Lower leg skin (tissue), 3 donors: ENCODE results near the gene RTL10.

Source experiments
- POLR2A ChIP-seq, 2 donors: fragments of 450-650 bp; IDR thresholded peaks; one replicate each; pipeline ENCODE4 v1.6.1; 2016 to 2017; ENCODE audit warnings: antibody characterized with exemption in 2 of 2, mild to moderate bottlenecking in 1 of 2, moderate library complexity in 1 of 2
- TF ChIP-seq, protein P1 (sequence below), 3 donors: fragments of 450-650 bp; IDR thresholded peaks; one replicate each; pipeline ENCODE4 v1.5.1; 2016; ENCODE audit warnings: antibody characterized with exemption in 3 of 3, mild to moderate bottlenecking in 3 of 3, moderate library complexity in 2 of 3

DNA sequence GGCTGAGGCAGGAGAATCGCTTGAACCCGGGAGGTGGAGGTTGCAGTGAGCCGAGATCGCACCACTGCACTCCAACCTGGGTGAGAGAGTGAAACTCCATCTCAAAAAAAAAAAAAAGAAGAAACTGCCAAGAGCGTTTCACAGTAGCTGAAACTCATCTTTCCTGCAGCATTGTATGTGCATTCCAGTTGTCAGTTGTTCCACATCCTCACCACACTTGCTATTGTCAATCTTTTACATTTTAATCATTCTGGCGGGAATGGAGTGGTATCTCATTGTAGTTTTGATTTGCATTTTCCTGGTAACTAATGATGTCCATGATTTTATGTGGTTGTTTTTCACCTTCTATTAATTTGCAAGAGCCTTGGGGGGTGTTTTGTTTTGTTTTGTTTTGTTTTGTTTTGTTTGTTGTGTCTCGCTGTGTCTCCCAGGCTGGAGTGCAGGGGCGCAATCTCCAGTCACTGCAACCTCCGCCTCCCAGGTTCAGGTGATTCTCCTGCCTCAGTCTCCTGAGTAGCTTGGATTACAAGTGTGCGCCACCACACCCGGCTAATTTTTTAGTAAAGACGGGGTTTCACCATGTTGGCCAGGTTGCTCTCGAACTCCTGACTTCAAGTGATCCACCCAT lies 8.1 kb upstream of the RTL10 start:
- TF ChIP-seq POLR2A (IDR thresholded peaks at IDR 0.05) = no peak
- TF ChIP-seq, protein P1, sequence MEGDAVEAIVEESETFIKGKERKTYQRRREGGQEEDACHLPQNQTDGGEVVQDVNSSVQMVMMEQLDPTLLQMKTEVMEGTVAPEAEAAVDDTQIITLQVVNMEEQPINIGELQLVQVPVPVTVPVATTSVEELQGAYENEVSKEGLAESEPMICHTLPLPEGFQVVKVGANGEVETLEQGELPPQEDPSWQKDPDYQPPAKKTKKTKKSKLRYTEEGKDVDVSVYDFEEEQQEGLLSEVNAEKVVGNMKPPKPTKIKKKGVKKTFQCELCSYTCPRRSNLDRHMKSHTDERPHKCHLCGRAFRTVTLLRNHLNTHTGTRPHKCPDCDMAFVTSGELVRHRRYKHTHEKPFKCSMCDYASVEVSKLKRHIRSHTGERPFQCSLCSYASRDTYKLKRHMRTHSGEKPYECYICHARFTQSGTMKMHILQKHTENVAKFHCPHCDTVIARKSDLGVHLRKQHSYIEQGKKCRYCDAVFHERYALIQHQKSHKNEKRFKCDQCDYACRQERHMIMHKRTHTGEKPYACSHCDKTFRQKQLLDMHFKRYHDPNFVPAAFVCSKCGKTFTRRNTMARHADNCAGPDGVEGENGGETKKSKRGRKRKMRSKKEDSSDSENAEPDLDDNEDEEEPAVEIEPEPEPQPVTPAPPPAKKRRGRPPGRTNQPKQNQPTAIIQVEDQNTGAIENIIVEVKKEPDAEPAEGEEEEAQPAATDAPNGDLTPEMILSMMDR (IDR thresholded peaks at IDR 0.05) = no peak
